ENCODE data around the gene EHMT1.
"Not testable (repeated sequence)": the region's sequence is repeated elsewhere in the genome, so short reads cannot be mapped to it uniquely, and the experiment has no call there.

EHMT1 gene

DNA sequence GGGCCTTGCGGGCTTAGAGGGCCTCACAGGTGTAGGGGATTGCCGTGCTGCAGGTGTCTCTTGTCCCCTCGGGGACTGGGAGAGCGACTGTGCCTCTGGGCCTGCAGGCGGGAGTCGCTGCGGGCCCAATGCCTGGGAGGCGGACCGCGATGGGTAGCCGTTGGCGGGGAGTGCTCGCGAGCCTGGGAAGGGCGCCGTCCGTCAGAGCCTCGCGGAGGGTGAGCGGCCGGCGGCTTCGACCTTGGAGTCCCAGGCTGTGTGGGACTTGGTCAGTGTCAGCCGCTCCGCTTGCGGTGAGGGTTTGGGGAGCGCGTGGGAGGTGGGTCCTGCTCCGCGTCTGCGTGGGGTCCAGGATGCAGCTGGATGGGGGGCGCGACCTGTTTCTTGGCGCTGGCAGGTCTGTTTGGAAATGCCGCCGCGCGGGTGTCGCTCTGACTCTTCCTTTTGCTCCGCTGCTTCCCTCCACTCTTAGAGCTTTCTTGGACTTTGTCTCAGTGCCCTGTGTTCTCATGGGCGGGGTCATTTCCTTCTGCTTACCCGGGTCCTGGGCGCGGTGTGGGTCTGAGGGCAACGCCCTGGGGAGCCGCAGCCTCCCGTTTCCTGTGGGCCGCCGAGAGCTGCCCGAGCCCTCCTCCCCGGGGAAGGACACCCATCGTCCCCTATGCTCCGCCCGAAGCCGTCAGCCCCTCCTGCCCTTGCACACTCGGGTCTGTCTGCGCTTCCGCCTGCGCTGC lies 169.9 kb downstream of the EHMT1 start:
- no peak for DNase-seq

DNA sequence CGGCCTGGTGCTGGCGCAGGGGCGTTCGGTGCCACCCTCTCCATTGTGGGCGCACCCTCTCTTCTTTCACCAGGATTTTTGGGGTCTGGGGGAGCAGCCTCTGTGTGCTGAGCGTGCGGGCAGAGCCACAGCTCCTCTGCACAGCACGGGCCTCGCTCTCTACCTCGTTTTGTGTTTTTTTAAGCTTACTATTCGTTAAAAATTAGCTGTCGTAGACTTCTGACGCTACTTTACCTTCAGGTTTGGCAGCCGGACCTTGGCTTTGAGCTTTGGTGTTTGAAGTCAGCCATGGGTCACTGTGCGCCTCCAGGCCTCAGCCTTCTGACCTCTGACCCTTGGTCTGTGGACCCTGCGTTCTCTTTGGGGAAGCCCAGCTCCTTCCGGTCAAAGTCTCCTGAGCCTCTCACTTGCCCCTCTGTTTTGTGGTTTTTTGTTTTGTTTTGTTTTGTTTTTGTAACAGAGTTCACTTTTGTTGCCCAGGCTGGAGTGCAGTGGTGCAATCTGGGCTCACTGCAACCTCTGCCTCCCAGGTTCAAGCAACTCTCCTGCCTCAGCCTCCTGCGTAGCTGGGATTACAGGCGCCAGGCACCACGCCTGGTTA lies 170.6 kb downstream of the EHMT1 start:
- no peak for DNase-seq

DNA sequence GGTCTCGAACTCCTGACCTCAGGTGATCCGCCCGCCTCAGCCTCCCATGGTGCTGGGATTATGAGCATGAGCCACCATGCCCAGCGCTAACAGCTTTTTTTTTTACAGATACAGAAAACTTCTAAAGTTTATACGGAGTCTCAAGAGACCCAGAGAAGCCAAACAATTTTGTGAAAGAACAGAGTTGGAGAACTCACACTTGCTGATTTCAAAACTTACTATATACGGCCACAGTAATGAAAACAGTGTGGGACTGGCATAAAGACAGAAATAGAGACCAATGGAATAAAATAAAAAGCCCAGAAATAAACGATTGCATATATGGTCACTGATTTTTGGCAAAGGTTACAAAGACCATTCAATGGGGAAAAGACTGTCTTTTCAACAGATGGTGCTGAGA lies 173.1 kb downstream of the EHMT1 start:
- no peak for DNase-seq

- no peak for DNase-seq
Measured at GRCh38 chr9:137793196-137793841, 174.5 kb downstream of the EHMT1 start.

- DNase-seq, result no peak
Measured at GRCh38 chr9:137795156-137795666, 176.4 kb downstream of the EHMT1 start.

DNA sequence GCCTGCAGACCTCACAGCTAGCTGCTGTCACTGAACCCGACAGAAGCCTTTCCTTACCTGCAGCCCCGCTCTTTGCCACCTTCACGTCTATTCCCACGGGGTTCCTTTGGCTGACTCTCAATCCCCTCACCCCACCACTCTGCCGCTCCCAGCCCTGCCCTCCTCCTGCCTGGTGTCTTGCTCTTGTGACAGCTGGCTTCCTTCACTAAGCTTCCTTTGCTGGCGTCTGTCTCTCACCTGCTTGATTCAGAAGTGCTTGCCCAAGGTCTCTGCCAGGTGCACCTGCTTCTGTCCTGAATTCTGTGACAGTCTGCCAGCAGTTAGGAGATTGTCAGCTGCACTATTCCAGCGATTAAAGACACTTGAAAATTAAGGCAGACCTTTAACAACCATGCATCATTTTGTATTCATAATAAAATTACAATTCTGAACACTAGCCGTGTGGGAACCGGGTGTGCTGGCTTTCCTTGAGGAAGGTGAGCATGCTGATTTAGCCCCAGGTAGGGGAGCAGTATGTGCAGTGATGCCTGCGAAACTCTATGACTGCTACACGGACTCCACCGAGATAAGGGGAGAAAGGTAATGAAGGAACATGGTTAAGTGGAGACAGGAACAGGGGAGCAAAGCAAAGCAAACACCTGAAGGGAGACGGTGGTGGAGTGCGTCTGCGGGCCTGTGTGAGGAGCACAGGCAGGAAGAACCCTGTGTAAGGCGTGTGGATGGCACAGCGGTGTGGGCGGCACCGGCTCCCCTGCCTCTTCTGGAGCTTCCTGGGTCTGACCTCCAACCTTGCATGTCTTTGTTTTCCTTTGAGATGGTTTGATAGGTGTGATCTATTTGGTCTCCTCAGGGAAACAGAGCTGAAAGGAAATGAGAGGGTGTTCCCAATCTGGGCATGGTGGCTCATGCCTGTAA lies 178.7 kb downstream of the EHMT1 start:
- no peak for DNase-seq

- DNase-seq, result no peak
Measured at GRCh38 chr9:137798142-137798541, 179.3 kb downstream of the EHMT1 start.

- no peak for DNase-seq
Measured at GRCh38 chr9:137798901-137799629, 180.3 kb downstream of the EHMT1 start.

- no peak for DNase-seq
Measured at GRCh38 chr9:137799630-137799983, 180.8 kb downstream of the EHMT1 start.

GRCh38 chr9:137800196-137801022 lies 181.6 kb downstream of the EHMT1 start:
- DNase-seq, result no peak

DNA sequence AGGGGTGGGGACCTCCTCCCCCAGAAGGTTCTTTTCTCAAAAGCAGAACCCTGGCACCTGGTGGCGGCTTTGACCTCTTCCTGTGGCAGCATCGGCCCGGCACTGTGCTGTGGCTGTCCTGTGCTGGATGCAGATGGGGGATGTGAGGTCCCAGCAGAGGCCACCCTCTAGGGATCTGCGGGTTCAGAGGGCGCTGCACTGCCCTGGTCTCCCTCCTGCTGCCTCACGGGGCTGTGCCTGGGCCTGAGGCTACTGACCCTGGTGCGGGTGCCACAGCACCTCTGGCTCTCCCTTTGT lies 182.2 kb downstream of the EHMT1 start:
- no peak for DNase-seq

DNA sequence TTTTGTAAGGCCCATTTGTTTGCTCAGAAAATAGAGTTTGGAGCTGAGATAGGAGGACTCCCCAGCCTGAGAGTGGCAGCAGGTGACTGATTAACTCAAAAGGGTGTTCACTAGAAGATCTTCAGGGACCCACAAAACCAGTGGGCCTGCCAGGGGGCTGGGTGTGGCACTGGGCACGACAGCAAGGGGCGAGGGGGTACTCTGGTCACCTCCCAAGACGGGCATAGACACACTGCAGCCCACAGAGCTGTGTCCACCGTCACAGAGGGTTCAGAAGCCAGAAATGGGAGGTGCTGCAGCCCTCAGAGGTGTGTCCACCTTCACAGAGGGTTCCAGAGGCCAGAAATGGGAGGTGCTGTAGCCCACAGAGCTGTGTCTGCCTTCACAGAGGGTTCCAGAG lies 183.2 kb downstream of the EHMT1 start:
- no peak for DNase-seq

DNA sequence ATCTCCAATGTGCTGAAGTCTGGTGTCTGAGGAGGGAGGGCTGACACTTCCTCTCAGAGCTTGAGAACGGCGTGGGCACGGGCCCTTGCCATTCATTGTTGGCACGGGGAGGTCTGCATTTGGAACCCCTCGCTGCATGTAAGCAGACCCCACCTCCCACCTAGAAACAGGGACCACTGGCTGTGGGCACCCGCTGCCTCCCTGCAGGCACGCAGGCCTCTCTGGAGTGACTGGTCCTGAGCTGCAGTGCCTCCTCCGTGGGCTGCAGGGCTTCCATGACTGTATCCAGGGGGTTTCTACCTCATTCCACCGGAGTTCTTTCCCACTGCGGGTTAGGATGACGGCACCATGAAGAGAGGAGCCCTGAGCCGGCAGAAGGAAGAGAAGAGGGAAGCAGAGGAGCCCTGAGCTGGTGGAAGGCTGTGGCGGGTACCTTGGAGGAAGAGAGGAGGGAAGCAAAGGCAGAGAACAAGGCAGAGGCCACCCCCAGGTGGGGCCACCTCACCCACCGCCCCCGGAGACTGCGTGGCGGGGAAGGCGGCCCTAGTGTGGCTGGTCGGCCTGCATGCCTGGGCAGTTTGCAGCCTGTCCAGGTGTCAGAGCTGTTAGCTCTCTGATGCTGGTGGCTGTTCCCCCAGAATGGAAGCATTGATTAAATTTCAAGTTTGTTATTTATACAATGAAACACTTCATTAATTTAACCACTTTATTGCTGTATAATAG lies 183.9 kb downstream of the EHMT1 start:
- no peak for DNase-seq

GRCh38 chr9:137804908-137805630 lies 186.3 kb downstream of the EHMT1 start:
- DNase-seq, result no peak

DNA sequence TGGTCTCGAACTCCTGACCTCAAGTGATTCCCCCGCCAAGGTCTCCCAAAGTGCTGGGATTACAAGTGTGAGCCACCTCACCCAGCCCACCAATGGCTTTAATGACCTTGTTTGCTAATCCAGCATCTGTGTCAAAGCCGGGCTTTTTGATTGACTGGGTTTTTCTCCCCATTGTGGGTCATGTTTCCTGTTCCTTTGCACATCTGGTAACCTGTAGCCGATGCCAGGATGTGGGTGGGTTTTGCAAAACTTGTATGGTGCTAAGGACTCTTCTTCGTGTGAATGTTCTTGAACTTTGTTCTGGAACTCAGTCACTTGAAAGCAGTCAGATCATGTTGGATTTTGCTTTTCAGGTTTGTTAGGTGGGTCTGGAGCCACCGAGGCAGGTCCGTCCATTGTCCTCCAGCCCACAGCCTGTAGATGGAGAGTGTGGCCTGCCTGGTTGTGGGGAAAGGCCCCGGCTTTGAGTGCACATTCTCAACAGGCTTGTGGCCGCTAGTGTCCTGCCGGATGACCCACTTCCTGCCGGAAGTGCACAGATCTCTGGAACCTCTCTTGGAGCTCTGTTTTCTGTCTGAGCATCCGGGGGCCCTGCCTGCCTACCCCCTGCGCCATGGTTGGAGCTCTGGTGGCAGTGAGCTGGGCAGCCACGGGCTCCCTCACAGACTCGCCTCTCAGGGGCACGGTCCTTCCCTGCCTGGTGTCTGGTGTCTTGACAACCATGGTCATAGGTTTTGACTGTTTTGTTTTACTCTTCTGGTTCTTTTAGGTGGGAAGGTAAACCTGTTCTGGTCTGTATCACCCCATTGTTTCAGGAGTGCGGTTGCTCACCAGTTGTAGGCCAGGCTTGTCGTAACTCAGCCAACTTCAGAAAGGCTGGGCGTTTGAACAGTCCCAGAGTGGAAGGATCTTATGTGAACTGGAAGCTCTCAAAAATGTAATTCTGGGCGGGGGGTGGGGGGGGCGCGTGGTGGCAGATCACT lies 189.2 kb downstream of the EHMT1 start:
- DNase-seq, result no peak

GRCh38 chr9:137809040-137809576 lies 190.3 kb downstream of the EHMT1 start:
- no peak for DNase-seq

DNA sequence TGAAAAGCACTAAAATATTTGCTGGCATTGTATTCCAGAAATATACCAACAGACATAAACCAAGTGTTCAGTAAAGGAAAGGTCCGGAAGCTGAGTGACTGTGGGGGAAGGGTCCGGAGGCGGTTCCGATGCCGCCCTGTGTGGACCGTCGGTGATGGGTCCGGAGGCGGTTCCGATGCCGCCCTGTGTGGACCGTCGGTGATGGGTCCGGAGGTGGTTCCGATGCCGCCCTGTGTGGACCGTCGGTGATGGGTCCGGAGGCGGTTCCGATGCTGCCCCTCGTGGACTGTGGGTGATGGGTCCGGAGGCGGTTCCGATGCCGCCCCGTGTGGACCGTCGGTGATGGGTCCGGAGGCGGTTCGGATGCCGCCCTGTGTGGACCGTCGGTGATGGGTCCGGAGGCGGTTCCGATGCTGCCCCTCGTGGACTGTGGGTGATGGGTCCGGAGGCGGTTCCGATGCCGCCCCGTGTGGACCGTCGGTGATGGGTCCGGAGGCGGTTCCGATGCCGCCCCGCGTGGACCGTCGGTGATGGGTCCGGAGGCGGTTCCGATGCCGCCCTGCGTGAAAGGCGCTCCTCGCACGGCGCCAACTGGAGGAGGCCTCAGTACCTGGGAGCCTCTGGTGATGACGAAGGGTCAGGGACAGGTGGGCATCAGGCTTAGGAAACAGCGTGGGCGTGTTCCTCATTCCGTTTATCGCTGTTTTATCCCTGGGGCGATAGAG lies 191.1 kb downstream of the EHMT1 start:
- DNase-seq, result not testable (repeated sequence)

Data from cerebellar nuclear complex (tissue), 1 donor.